ENCODE measurements around the gene VDR.
A peak's percentile ranks its signal among the peaks of the same experiment; 100 is the strongest.

The VDR gene

GRCh38 chr12:47807338-47807737 lies 97.5 kb downstream of the VDR start:
- Mint-ChIP-seq H3K27ac (peak overlapping the region in 2 of 3 experiments; percentile 13 to 55), H3K9me3 (no peaks in the 10 kb centered on the region), H3K27me3 (ENCODE audit: low read depth) (no peaks in the 10 kb centered on the region), H3K4me1 (peaks cover 74% of the 10 kb centered on the region), H3K36me3 (ENCODE audit: low read depth) (no peaks in the 10 kb centered on the region), H3K4me3 (no peak overlapping the region)
- no peak for TF ChIP-seq CTCF (IDR thresholded peaks at IDR 0.05; ENCODE audit: unreplicated experiment in 3 of 3)

GRCh38 chr12:47805417-47805816 lies 99.4 kb downstream of the VDR start:
- Mint-ChIP-seq H3K36me3 (ENCODE audit: low read depth) (no peaks in the 10 kb centered on the region), H3K9me3 (no peaks in the 10 kb centered on the region), H3K27ac (peak overlapping the region; percentile 31 to 62 (median 37)), H3K4me1 (peaks cover 66% of the 10 kb centered on the region), H3K4me3 (no peak overlapping the region), H3K27me3 (ENCODE audit: low read depth) (no peaks in the 10 kb centered on the region)
- TF ChIP-seq CTCF (IDR thresholded peaks at IDR 0.05; ENCODE audit: unreplicated experiment in 3 of 3): no peak

- Mint-ChIP-seq H3K27ac (peak overlapping the region in 1 of 3 experiments; percentile 68), H3K4me3 (no peak overlapping the region), H3K27me3 (ENCODE audit: low read depth) (no peaks in the 10 kb centered on the region), H3K36me3 (ENCODE audit: low read depth) (no peaks in the 10 kb centered on the region), H3K9me3 (no peaks in the 10 kb centered on the region), H3K4me1 (peaks cover 62% of the 10 kb centered on the region)
- no peak for TF ChIP-seq CTCF (IDR thresholded peaks at IDR 0.05; ENCODE audit: unreplicated experiment in 3 of 3)
Observed at GRCh38 chr12:47804171-47804570, 100.6 kb downstream of the VDR start.

- H3K9me3 Mint-ChIP-seq: no peaks in the 10 kb centered on the region
- no peaks in the 10 kb centered on the region for H3K36me3 Mint-ChIP-seq (ENCODE audit: low read depth)
- no peak overlapping the region for H3K27ac Mint-ChIP-seq
- TF ChIP-seq CTCF (IDR thresholded peaks at IDR 0.05; ENCODE audit: unreplicated experiment in 3 of 3): no peak
- no peaks in the 10 kb centered on the region for H3K27me3 Mint-ChIP-seq (ENCODE audit: low read depth)
- no peak overlapping the region for H3K4me3 Mint-ChIP-seq
- peaks cover 54% of the 10 kb centered on the region for H3K4me1 Mint-ChIP-seq
Observed at GRCh38 chr12:47803191-47803875, 101.5 kb downstream of the VDR start.

GRCh38 chr12:47802312-47802711 lies 102.5 kb downstream of the VDR start:
- Mint-ChIP-seq H3K36me3 (ENCODE audit: low read depth) (peaks cover 6% of the 10 kb centered on the region), H3K4me1 (peaks cover 44% of the 10 kb centered on the region), H3K27me3 (ENCODE audit: low read depth) (no peaks in the 10 kb centered on the region), H3K9me3 (no peaks in the 10 kb centered on the region), H3K4me3 (no peak overlapping the region), H3K27ac (peak overlapping the region; percentile 24 to 74 (median 31))
- peak in 1 of 3 experiments; percentile 21 for TF ChIP-seq CTCF (IDR thresholded peaks at IDR 0.05; ENCODE audit: unreplicated experiment in 3 of 3)

GRCh38 chr12:47801904-47802246 lies 102.9 kb downstream of the VDR start:
- Mint-ChIP-seq H3K4me3 (no peak overlapping the region), H3K27me3 (ENCODE audit: low read depth) (no peaks in the 10 kb centered on the region), H3K36me3 (ENCODE audit: low read depth) (peaks cover 8% of the 10 kb centered on the region), H3K4me1 (peaks cover 39% of the 10 kb centered on the region), H3K9me3 (no peaks in the 10 kb centered on the region), H3K27ac (peak overlapping the region; percentile 24 to 74 (median 31))
- TF ChIP-seq CTCF (IDR thresholded peaks at IDR 0.05; ENCODE audit: unreplicated experiment in 3 of 3): no peak
